ENCODE data around the gene TENM3. TPM values are rescaled to one million over a fixed set of nuclear protein-coding genes. Genes with fewer than 3 reads are reported as not detected.

The TENM3 gene
- total RNA-seq, 2 experiments from 2014 or later, result not detected

DNA sequence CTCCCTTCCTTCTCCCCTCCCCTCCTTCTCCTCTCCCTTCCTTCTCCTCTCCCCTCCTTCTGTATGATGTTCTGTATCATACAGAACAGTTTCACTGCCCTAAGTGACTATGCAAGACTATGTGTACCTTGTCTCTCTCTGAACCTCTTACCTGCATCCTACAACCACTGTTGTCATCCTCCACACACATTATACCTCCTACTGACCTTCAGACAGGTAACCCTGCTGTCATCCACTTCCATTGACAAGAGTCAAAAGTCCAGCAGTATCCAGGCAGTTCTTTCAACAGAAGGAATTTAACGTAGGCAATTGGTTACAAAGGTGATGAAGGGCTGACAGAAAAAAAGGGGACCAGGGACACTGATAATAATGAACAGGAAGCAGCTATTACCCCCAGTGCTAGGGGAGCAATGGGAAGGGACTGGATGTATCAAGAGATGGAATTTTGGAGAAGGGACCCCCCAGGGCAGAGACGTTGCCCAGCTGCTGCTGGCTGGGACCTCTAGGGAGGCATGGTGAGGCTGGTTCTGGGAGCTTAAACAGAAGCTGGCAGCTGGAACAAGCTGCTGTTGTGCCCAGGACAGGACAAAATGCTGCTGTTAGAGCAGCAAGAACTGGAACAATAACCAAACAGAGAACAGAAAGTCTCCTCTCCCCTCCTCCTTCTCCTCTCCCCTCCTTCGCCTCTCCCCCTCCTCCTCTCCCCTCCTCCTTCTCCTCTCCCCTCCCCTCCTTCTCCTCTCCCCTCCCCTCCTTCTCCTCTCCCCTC lies 589.3 kb downstream of the TENM3 start:
- CTCF ChIA-PET (ENCODE audit: unreplicated experiment), result no interaction called here
- no peak overlapping the region for H3K4me3 ChIP-seq (ENCODE audit: low read depth, low read length, poor library complexity, severe bottlenecking)
- no peaks in the 10 kb centered on the region for H3K36me3 ChIP-seq (ENCODE audit: insufficient read depth, low read length)
- no peak for DNase-seq (ENCODE audit: low spot score)
- H3K9me2 ChIP-seq (ENCODE audit: insufficient read depth, low read length), result no peaks in the 10 kb centered on the region
- BruUV-seq (replicated peaks), result no TSS peak
- H4K20me1 ChIP-seq (ENCODE audit: insufficient read depth, low read length), result no peaks in the 10 kb centered on the region
- intact Hi-C loops (cut with micrococcal nuclease; ENCODE audit: unreplicated experiment), result no loop called here
- H3K4me2 ChIP-seq (ENCODE audit: low read length), result no peak overlapping the region
- H3K79me2 ChIP-seq (ENCODE audit: insufficient read depth, low read depth, low read length), result no peaks in the 10 kb centered on the region
- H3K9me3 ChIP-seq (ENCODE audit: low read length), result no peaks in the 10 kb centered on the region
- POLR2A ChIA-PET, result no interaction called here
- no peak overlapping the region for H3K27ac ChIP-seq (ENCODE audit: low read depth, low read length, poor library complexity, severe bottlenecking)
- no peaks in the 10 kb centered on the region for H3K4me1 ChIP-seq (ENCODE audit: insufficient read depth, low read length, poor library complexity, severe bottlenecking)
- no peak for TF ChIP-seq EZH2phosphoT487 (IDR thresholded peaks at IDR 0.05; ENCODE audit: borderline replicate concordance, low read depth, low read length)
- TF ChIP-seq, protein P1, sequence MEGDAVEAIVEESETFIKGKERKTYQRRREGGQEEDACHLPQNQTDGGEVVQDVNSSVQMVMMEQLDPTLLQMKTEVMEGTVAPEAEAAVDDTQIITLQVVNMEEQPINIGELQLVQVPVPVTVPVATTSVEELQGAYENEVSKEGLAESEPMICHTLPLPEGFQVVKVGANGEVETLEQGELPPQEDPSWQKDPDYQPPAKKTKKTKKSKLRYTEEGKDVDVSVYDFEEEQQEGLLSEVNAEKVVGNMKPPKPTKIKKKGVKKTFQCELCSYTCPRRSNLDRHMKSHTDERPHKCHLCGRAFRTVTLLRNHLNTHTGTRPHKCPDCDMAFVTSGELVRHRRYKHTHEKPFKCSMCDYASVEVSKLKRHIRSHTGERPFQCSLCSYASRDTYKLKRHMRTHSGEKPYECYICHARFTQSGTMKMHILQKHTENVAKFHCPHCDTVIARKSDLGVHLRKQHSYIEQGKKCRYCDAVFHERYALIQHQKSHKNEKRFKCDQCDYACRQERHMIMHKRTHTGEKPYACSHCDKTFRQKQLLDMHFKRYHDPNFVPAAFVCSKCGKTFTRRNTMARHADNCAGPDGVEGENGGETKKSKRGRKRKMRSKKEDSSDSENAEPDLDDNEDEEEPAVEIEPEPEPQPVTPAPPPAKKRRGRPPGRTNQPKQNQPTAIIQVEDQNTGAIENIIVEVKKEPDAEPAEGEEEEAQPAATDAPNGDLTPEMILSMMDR (conservative IDR thresholded peaks at IDR 0.05; ENCODE audit: low read length), result no peak
- H2AFZ ChIP-seq (ENCODE audit: low read length), result no peak overlapping the region

DNA sequence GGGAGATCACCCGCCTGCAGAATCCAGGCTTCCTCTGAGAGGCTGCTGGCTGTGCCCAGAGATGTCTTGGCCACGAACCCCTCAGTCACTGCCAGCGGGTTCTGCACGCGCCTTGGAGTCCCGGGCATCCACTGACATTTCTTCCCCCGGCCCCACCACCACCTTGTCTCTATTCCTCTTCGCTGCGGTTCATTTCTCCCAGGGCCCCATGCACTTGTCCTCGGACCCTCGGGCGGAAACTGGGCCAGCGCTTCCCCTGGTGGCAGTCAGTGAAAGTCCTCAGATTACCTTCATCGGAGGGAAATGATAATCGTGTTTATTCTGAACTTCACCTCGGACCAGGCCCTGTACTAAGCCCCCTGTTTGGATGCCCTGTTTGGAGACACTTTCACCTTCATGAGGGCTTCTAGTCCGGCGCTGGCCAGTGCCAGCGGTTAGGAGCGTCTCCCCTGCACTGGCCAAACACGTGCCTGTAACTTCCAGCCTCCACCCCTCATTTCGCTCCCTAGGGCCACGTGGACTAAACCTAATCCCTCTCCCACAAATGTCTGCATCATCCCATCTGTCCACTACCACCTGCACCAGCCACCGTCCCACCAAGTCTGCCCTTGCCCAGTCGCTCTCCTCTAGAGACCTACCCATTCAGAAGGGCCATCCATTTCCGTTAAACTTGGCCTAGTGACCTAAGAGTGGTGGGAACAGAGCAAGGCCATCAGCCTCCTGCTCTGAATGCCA lies 592.0 kb downstream of the TENM3 start:
- ChIA-PET CTCF (ENCODE audit: unreplicated experiment) (no interaction called here), POLR2A (no interaction called here)
- no peak for TF ChIP-seq EZH2phosphoT487 (IDR thresholded peaks at IDR 0.05; ENCODE audit: borderline replicate concordance, low read depth, low read length)
- TF ChIP-seq, protein P1 (conservative IDR thresholded peaks at IDR 0.05; ENCODE audit: low read length), result no peak
- no peak for DNase-seq (ENCODE audit: low spot score)
- H3K4me2 ChIP-seq (ENCODE audit: low read length), result no peak overlapping the region
- no peaks in the 10 kb centered on the region for H3K79me2 ChIP-seq (ENCODE audit: insufficient read depth, low read depth, low read length)
- H3K9me2 ChIP-seq (ENCODE audit: insufficient read depth, low read length), result no peaks in the 10 kb centered on the region
- H3K36me3 ChIP-seq (ENCODE audit: insufficient read depth, low read length), result no peaks in the 10 kb centered on the region
- H3K9me3 ChIP-seq (ENCODE audit: low read length), result no peaks in the 10 kb centered on the region
- intact Hi-C loops (cut with micrococcal nuclease; ENCODE audit: unreplicated experiment), result no loop called here
- no TSS peak for BruUV-seq (replicated peaks)
- no peaks in the 10 kb centered on the region for H4K20me1 ChIP-seq (ENCODE audit: insufficient read depth, low read length)
- no peaks in the 10 kb centered on the region for H3K4me1 ChIP-seq (ENCODE audit: insufficient read depth, low read length, poor library complexity, severe bottlenecking)
- no peak overlapping the region for H3K27ac ChIP-seq (ENCODE audit: low read depth, low read length, poor library complexity, severe bottlenecking)
- H2AFZ ChIP-seq (ENCODE audit: low read length), result no peak overlapping the region
- H3K4me3 ChIP-seq (ENCODE audit: low read depth, low read length, poor library complexity, severe bottlenecking), result no peak overlapping the region

DNA sequence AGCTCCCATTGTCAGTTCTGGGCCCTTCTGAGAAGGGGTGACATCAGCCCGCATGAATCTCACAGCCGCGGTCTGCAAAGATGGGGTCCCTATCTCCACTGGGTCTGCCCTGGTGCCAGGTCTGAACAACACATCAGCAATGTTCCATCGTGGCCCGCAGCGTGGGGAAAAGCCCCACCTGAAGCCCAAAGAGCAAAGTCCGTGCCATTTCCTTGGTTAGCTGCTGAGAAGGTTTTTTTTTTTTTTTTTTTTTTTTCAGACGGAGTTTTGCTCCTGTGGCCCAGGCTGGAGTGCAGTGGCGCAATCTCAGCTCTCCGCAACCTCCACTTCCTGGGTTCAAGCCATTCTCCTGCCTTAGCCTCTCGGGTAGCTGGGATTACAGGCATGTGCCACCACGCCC lies 594.6 kb downstream of the TENM3 start:
- CTCF ChIA-PET (ENCODE audit: unreplicated experiment), result no interaction called here
- H2AFZ ChIP-seq (ENCODE audit: low read length), result no peak overlapping the region
- no peak for DNase-seq (ENCODE audit: low spot score)
- H3K79me2 ChIP-seq (ENCODE audit: insufficient read depth, low read depth, low read length), result no peaks in the 10 kb centered on the region
- BruUV-seq (replicated peaks), result no TSS peak
- H3K9me2 ChIP-seq (ENCODE audit: insufficient read depth, low read length), result no peaks in the 10 kb centered on the region
- no peaks in the 10 kb centered on the region for H3K4me1 ChIP-seq (ENCODE audit: insufficient read depth, low read length, poor library complexity, severe bottlenecking)
- POLR2A ChIA-PET, result interaction anchor here (0.6 to 0.7 kb wide), 3 partner anchors 16 to 362 kb away, joined by 3 to 7 read pairs (median 5); no protein-coding TSS in a partner anchor
- no peaks in the 10 kb centered on the region for H3K36me3 ChIP-seq (ENCODE audit: insufficient read depth, low read length)
- no peak overlapping the region for H3K27ac ChIP-seq (ENCODE audit: low read depth, low read length, poor library complexity, severe bottlenecking)
- no peak overlapping the region for H3K4me3 ChIP-seq (ENCODE audit: low read depth, low read length, poor library complexity, severe bottlenecking)
- TF ChIP-seq, protein P1 (conservative IDR thresholded peaks at IDR 0.05; ENCODE audit: low read length), result no peak
- no peak for TF ChIP-seq EZH2phosphoT487 (IDR thresholded peaks at IDR 0.05; ENCODE audit: borderline replicate concordance, low read depth, low read length)
- H3K4me2 ChIP-seq (ENCODE audit: low read length), result no peak overlapping the region
- no peaks in the 10 kb centered on the region for H3K9me3 ChIP-seq (ENCODE audit: low read length)
- intact Hi-C loops (cut with micrococcal nuclease; ENCODE audit: unreplicated experiment), result no loop called here
- no peaks in the 10 kb centered on the region for H4K20me1 ChIP-seq (ENCODE audit: insufficient read depth, low read length)

All from OCI-LY7 (cell line).